ENCODE data around the gene PIM3.

- no peak for TF ChIP-seq ATF2 (CRISPR knock-in tag; IDR thresholded peaks at IDR 0.05; ENCODE audit: borderline replicate concordance, low read depth)
- no peak for TF ChIP-seq CREM (CRISPR knock-in tag; IDR thresholded peaks at IDR 0.05)
- TF ChIP-seq, protein P1, sequence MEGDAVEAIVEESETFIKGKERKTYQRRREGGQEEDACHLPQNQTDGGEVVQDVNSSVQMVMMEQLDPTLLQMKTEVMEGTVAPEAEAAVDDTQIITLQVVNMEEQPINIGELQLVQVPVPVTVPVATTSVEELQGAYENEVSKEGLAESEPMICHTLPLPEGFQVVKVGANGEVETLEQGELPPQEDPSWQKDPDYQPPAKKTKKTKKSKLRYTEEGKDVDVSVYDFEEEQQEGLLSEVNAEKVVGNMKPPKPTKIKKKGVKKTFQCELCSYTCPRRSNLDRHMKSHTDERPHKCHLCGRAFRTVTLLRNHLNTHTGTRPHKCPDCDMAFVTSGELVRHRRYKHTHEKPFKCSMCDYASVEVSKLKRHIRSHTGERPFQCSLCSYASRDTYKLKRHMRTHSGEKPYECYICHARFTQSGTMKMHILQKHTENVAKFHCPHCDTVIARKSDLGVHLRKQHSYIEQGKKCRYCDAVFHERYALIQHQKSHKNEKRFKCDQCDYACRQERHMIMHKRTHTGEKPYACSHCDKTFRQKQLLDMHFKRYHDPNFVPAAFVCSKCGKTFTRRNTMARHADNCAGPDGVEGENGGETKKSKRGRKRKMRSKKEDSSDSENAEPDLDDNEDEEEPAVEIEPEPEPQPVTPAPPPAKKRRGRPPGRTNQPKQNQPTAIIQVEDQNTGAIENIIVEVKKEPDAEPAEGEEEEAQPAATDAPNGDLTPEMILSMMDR (IDR thresholded peaks at IDR 0.05): no peak
These were observed 1.0 kb downstream of the PIM3 start for GRCh38 chr22:49961601-49962011.
